SK-N-SH (cell line): ENCODE data around the gene PODXL. TPM values are rescaled to one million over a fixed set of nuclear protein-coding genes. Genes with fewer than 3 reads are reported as not detected.
"Not testable (repeated sequence)": the region's sequence is repeated elsewhere in the genome, so short reads cannot be mapped to it uniquely, and the experiment has no call there.

ENCODE experiments used
- CTCF ChIA-PET: fragments of 300-600, 350-600 bp; formaldehyde crosslinking; extraction: SDS; loops from one replicate; lab custom pipeline; 2021; lab: Yijun Ruan, JAX
- POLR2A ChIA-PET: fragments of 350-600 bp; sonication (Branson Sonifier 250); formaldehyde crosslinking; extraction: SDS; loops from one replicate; lab custom pipeline; 2020; ENCODE audit warnings: antibody characterized with exemption, inconsistent platforms; lab: Yijun Ruan, JAX
- DNase-seq: peaks from one replicate; pipeline ENCODE4 v3.0.0; 2012
- H2AFZ ChIP-seq: fragments of 200-600 bp; sonication (generic); 2 replicates; pipeline ENCODE4 v1.8.1; 2016; ENCODE audit warnings: antibody characterized with exemption, mild to moderate bottlenecking, low read depth
- H3F3A ChIP-seq: fragments of 200-600 bp; sonication (generic); replicated peaks from 2 replicates; pipeline ENCODE3; 2016; ENCODE audit warnings: antibody characterized with exemption, mild to moderate bottlenecking; ENCODE audit not compliant: insufficient read depth
- H3K27ac ChIP-seq, 2 experiments: fragments of 200-500 bp in 1 of 2; fragments of 200-600 bp in 1 of 2; sonication (Bioruptor generic) in 1 of 2; sonication (generic), shearing (Covaris generic) in 1 of 2; 2 replicates each; pipeline versions ENCODE4 v1.5.1 to v1.6.1; 2014 to 2016; ENCODE audit warnings: low read depth in 2 of 2, inconsistent platforms in 1 of 2, low read length in 1 of 2, mild to moderate bottlenecking in 1 of 2, mixed read lengths in 1 of 2
- H3K27me3 ChIP-seq: fragments of 200-600 bp; sonication (generic), shearing (Covaris generic); 2 replicates; pipeline ENCODE4 v1.6.1; 2016; ENCODE audit warnings: mixed run types; ENCODE audit not compliant: insufficient read depth
- H3K36me3 ChIP-seq, 2 experiments: fragments of 200-500 bp in 1 of 2; fragments of 200-600 bp in 1 of 2; sonication (Bioruptor generic) in 1 of 2; sonication (generic) in 1 of 2; replicated peaks in 1 of 2; 2 replicates each; pipeline versions ENCODE3 to v1.5.1; 2014 to 2016; ENCODE audit warnings: low read length in 1 of 2, mild to moderate bottlenecking in 1 of 2; ENCODE audit not compliant: insufficient read depth in 2 of 2, control insufficient read depth in 1 of 2
- H3K4me1 ChIP-seq, 2 experiments: fragments of 200-500 bp in 1 of 2; fragments of 200-600 bp in 1 of 2; sonication (Bioruptor generic) in 1 of 2; sonication (generic), shearing (Covaris generic) in 1 of 2; 2 replicates each; pipeline versions ENCODE4 v1.5.1 to v1.6.1; 2014 to 2016; ENCODE audit warnings: low read depth in 1 of 2, low read length in 1 of 2, mixed run types in 1 of 2; ENCODE audit not compliant: insufficient read depth in 2 of 2, control insufficient read depth in 1 of 2
- H3K4me2 ChIP-seq: fragments of 200-600 bp; sonication (generic), shearing (Covaris generic); 2 replicates; pipeline ENCODE4 v1.6.1; 2017; ENCODE audit warnings: mixed run types
- H3K4me3 ChIP-seq, 2 experiments: fragments of 200-500 bp in 1 of 2; fragments of 200-600 bp in 1 of 2; sonication (Bioruptor generic) in 1 of 2; sonication (generic), shearing (Covaris generic) in 1 of 2; 2 replicates each; pipeline versions ENCODE4 v1.5.1 to v1.8.1; 2014 to 2016; ENCODE audit warnings: low read depth in 2 of 2, inconsistent platforms in 1 of 2, low read length in 1 of 2, mild to moderate bottlenecking in 1 of 2, mixed read lengths in 1 of 2, moderate library complexity in 1 of 2
- H3K79me2 ChIP-seq: fragments of 200-600 bp; sonication (generic); 2 replicates; pipeline ENCODE4 v1.8.1; 2017; ENCODE audit warnings: mild to moderate bottlenecking; ENCODE audit not compliant: insufficient read depth
- H3K9ac ChIP-seq: fragments of 200-600 bp; sonication (generic); 2 replicates; pipeline ENCODE4 v1.6.1; 2017; ENCODE audit warnings: mixed run types
- H3K9me2 ChIP-seq: fragments of 200-600 bp; sonication (generic); 2 replicates; pipeline ENCODE4 v1.6.1; 2017; ENCODE audit warnings: mixed run types
- H3K9me3 ChIP-seq: fragments of 200-600 bp; sonication (generic); 2 replicates; pipeline ENCODE4 v1.6.1; 2017; ENCODE audit warnings: mixed run types, mild to moderate bottlenecking, moderate library complexity
- H4K20me1 ChIP-seq: fragments of 200-600 bp; sonication (generic); 2 replicates; pipeline ENCODE4 v1.6.1; 2017; ENCODE audit warnings: mild to moderate bottlenecking, mixed run types; ENCODE audit not compliant: insufficient read depth
- CHD2 ChIP-seq: fragments of 150-350 bp; IDR thresholded peaks from 2 replicates; pipeline ENCODE4 v1.6.1; 2018; ENCODE audit warnings: low read length; ENCODE audit not compliant: partially characterized antibody
- EP300 ChIP-seq, 2 experiments: IDR thresholded peaks; 2 replicates each; pipeline versions ENCODE4 v1.4.0 to v1.6.1; 2012; ENCODE audit warnings: borderline replicate concordance in 1 of 2, low read depth in 1 of 2, low read length in 1 of 2
- FOXM1 ChIP-seq: IDR thresholded peaks from 2 replicates; pipeline ENCODE4 v1.4.0; 2012; ENCODE audit warnings: low read depth, mild to moderate bottlenecking
- GABPA ChIP-seq: IDR thresholded peaks from 2 replicates; pipeline ENCODE4 v1.4.0; 2012; ENCODE audit warnings: low read depth, mild to moderate bottlenecking
- GATA2 ChIP-seq: sonication (generic); formaldehyde crosslinking; IDR thresholded peaks from 2 replicates; pipeline ENCODE4 v1.5.0; 2020; ENCODE audit warnings: mild to moderate bottlenecking, missing genetic modification reagents
- MEF2A ChIP-seq: IDR thresholded peaks from 2 replicates; pipeline ENCODE4 v1.4.0; 2012; ENCODE audit warnings: low read depth, borderline replicate concordance
- MXI1 ChIP-seq: IDR thresholded peaks from 2 replicates; pipeline ENCODE4 v1.6.1; 2012; ENCODE audit warnings: mild to moderate bottlenecking, low read depth, low read length, improper control_type of control experiment
- NFIC ChIP-seq: IDR thresholded peaks from 2 replicates; pipeline ENCODE4 v1.4.0; 2012; ENCODE audit warnings: borderline replicate concordance
- RAD21 ChIP-seq: IDR thresholded peaks from 2 replicates; pipeline ENCODE4 v1.6.1; 2012; ENCODE audit warnings: mild to moderate bottlenecking, low read length
- RCOR1 ChIP-seq: fragments of 150-350 bp; IDR thresholded peaks from 2 replicates; pipeline ENCODE4 v1.6.1; 2017; ENCODE audit warnings: antibody characterized with exemption, low read length
- RFX5 ChIP-seq: IDR thresholded peaks from 2 replicates; pipeline ENCODE4 v1.6.1; 2012; ENCODE audit warnings: mild to moderate bottlenecking, improper control_type of control experiment, low read length
- SIN3A ChIP-seq: IDR thresholded peaks from 2 replicates; pipeline ENCODE4 v1.6.1; 2012; ENCODE audit warnings: low read depth, mild to moderate bottlenecking, low read length, moderate library complexity, borderline replicate concordance
- TEAD4 ChIP-seq: IDR thresholded peaks from 2 replicates; pipeline ENCODE4 v1.4.0; 2012; ENCODE audit warnings: mild to moderate bottlenecking, borderline replicate concordance; ENCODE audit not compliant: insufficient read depth
- WGBS: methylation state at CpG from one replicate; pipeline ENCODE4 v1.1.6; 2017; ENCODE audit warnings: low lambda C conversion rate; 5-methylcytosine and 5-hydroxymethylcytosine counted together
- polyA plus RNA-seq, 3 experiments: library from polyadenylated mRNA; depleted of rRNA; stranded (reverse); fragments of >200 nt; gene quantifications; 2 replicates each; pipeline ENCODE4 v1.2.3, GENCODE V29; 2012
- TF ChIP-seq, protein P1 (sequence below): IDR thresholded peaks from 2 replicates; pipeline ENCODE4 v1.4.0; 2012; ENCODE audit warnings: low read depth, borderline replicate concordance
- TF ChIP-seq, protein P2 (sequence below): fragments of 200-600 bp; sonication (generic); IDR thresholded peaks from 2 replicates; pipeline ENCODE4 v1.6.1; 2017; ENCODE audit warnings: antibody characterized with exemption, mild to moderate bottlenecking, moderate library complexity

Gene PODXL
- polyA plus RNA-seq, 1 of the 3 experiments (the other 2 are of a cell fraction): 76.1 TPM

DNA sequence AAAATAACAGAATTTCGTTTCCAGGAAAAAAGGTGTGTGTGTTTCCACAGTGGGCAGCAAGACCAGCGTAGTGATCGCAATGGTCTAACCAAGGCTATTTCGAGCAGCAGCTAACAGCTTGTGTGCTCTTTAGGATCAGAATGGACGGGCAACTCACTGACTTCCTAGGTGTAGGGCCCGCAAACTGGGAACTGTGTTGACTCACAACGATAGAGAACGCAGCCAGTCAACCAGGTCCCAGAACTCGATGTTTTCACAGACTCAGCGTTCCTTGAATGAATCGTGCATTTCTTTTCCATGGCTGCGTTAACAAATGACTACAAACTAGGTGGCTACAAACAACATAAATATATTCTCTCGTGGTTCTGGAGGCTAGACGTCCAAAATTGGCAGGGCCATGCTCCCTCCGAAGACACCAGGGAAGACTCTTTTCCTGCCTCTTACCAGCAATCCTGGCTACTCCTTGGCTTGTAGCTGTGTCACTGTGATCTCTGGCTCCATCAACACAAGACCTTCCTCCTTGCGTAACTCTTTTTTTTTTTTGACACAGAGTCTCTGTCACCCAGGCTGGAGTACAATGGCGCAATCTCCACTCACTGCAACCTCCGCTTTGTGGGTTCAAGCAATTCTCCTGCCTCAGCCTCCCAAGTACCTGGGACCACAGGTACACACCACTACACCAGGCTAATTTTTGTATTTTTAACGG, 39.1 kb downstream of the PODXL start:
- no peaks in the 10 kb centered on the region for H3K9me3 ChIP-seq
- H3K36me3 ChIP-seq: peaks cover 0 to 19% of the 10 kb centered on the region in 2 experiments
- no peak for DNase-seq
- WGBS: 90% methylated on average over 19 of the region's 19 CpGs
- no peak overlapping the region for H3K27ac ChIP-seq
- no peak overlapping the region for H3K4me2 ChIP-seq
- no peak overlapping the region for H2AFZ ChIP-seq
- no peaks in the 10 kb centered on the region for H3K27me3 ChIP-seq
- ChIA-PET CTCF (interaction anchor here (1.5 kb wide), 1 partner anchor 621 kb away, joined by 3 read pairs; no protein-coding TSS in a partner anchor), POLR2A (no interaction called here)
- H3K4me3 ChIP-seq: no peak overlapping the region
- H3K4me1 ChIP-seq: peaks cover 4 to 10% of the 10 kb centered on the region in 2 experiments; a peak in 2 of 4 replicates
- H3F3A ChIP-seq: peaks cover 57% of the 10 kb centered on the region
- peaks cover 100% of the 10 kb centered on the region for H3K79me2 ChIP-seq
- no peaks in the 10 kb centered on the region for H3K9me2 ChIP-seq
- H4K20me1 ChIP-seq: peaks cover 99% of the 10 kb centered on the region
- no peak for TF ChIP-seq GABPA
- TF ChIP-seq MEF2A: no peak
- no peak for TF ChIP-seq FOXM1
- TF ChIP-seq CHD2: no peak
- TF ChIP-seq RCOR1: no peak
- no peak overlapping the region for H3K9ac ChIP-seq

DNA sequence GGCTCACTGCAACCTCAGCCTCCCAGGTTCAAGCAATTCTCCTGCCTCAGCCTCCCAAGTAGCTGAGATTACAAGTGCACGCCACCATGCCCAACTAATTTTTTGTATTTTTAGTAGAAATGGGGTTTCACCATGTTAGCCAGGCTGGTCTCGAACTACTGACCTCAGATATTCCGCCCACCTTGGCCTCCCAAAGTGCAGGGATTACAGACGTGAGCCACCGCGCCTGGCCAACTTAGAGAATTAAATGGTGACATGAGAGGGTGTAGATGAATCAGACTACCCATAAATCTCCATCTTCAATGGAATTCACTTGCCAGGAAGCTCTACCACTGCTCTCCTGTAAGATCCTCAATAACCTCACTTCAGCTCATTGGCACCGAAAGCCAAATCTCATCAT, 41.0 kb downstream of the PODXL start:
- H3K9me2 ChIP-seq, H2AFZ ChIP-seq, H3K27me3 ChIP-seq, DNase-seq, H3K4me3 ChIP-seq, POLR2A ChIA-PET, H3K4me2 ChIP-seq, H3K9ac ChIP-seq, H3K9me3 ChIP-seq, H3K4me1 ChIP-seq: not testable (repeated sequence)
- CTCF ChIA-PET: interaction anchor here (0.9 to 6.3 kb wide), 9 partner anchors 8 to 618 kb away, joined by 4 to 95 read pairs (median 6); partner anchors contain the start of gene PODXL
- Histone ChIP-seq H3K36me3 (peaks cover 0 to 29% of the 10 kb centered on the region in 2 experiments), H4K20me1 (peaks cover 99% of the 10 kb centered on the region), H3F3A (peaks cover 70% of the 10 kb centered on the region), H3K79me2 (peaks cover 100% of the 10 kb centered on the region), H3K27ac (peak overlapping the region in 1 of 2 experiments; percentile 41; a peak in 2 of 4 replicates)
- 95% methylated on average over 7 of the region's 7 CpGs for WGBS

DNA sequence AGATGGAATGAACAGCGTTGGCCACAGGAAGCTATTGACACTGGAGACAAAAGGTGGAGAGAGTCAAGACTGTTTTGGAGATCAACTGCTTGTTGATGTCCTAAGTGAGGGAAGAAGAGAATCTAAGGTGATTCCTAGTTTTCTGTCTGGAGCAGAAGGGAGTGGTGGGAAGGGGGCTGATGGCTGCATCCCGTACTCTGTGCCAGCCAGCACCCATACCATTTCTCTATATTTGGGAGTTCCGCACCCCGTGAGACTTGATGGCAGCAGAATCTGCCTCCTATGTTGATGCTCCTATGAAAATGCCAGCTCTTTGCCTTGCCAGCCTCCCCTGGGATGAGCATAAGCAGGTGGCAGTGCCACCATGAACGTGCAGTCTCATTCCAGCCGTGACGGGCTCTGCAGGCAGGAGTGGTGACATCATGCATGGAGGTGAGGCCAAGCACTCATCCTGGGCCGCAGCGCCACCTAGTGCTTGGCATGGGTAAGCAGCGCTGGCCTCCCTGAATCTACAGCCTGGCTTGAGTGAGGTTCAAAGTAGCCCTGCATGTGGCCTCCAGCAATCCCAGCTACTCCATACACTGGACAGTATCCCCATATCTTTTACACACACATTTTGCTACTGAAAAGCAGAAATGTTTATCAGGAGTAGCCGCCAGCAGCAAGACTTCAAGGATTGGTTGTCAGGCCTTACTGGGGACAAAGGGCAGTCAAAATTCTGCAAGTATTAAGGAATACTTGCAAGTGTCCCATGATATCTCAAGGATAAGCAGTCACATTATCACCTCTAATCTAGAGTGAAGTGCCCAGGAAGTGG, 43.0 kb downstream of the PODXL start:
- H4K20me1 ChIP-seq: peaks cover 95% of the 10 kb centered on the region
- H3K4me1 ChIP-seq: peaks cover 4 to 7% of the 10 kb centered on the region in 2 experiments; a peak in 2 of 4 replicates
- DNase-seq: peak; percentile 92
- WGBS: 41% methylated on average over 11 of the region's 11 CpGs
- H2AFZ ChIP-seq: no peak overlapping the region
- H3K27ac ChIP-seq: peak overlapping the region; percentile 2 to 41; a peak in 2 of 4 replicates
- H3F3A ChIP-seq: peaks cover 71% of the 10 kb centered on the region
- CTCF ChIA-PET: interaction anchor here (0.6 to 15.5 kb wide), 48 partner anchors 9 to 616 kb away, joined by 3 to 291 read pairs (median 4); partner anchors contain the start of gene PODXL
- H3K4me2 ChIP-seq: no peak overlapping the region
- H3K36me3 ChIP-seq: peaks cover 10 to 34% of the 10 kb centered on the region in 2 experiments
- H3K9ac ChIP-seq: no peak overlapping the region
- no peaks in the 10 kb centered on the region for H3K27me3 ChIP-seq
- POLR2A ChIA-PET: interaction anchor here (0.7 kb wide), 1 partner anchor 443 kb away, joined by 3 read pairs; no protein-coding TSS in a partner anchor
- peaks cover 98% of the 10 kb centered on the region for H3K79me2 ChIP-seq
- H3K9me3 ChIP-seq: no peaks in the 10 kb centered on the region
- H3K9me2 ChIP-seq: no peaks in the 10 kb centered on the region
- peak overlapping the region in 1 of 2 experiments; percentile 21; a peak in 2 of 4 replicates for H3K4me3 ChIP-seq
- 0 out of 2 replicates have a peak, but pooled peaks have one; percentile 68 for TF ChIP-seq MXI1
- no peak for TF ChIP-seq TEAD4
- TF ChIP-seq, protein P1, sequence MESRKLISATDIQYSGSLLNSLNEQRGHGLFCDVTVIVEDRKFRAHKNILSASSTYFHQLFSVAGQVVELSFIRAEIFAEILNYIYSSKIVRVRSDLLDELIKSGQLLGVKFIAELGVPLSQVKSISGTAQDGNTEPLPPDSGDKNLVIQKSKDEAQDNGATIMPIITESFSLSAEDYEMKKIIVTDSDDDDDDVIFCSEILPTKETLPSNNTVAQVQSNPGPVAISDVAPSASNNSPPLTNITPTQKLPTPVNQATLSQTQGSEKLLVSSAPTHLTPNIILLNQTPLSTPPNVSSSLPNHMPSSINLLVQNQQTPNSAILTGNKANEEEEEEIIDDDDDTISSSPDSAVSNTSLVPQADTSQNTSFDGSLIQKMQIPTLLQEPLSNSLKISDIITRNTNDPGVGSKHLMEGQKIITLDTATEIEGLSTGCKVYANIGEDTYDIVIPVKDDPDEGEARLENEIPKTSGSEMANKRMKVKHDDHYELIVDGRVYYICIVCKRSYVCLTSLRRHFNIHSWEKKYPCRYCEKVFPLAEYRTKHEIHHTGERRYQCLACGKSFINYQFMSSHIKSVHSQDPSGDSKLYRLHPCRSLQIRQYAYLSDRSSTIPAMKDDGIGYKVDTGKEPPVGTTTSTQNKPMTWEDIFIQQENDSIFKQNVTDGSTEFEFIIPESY: no peak
- peak; percentile 5; the same call in 1 of the 2 replicates for TF ChIP-seq SIN3A
- no peak for TF ChIP-seq GATA2 (CRISPR knock-in tag)
- TF ChIP-seq RFX5: no peak
- no peak for TF ChIP-seq NFIC
- no peak for TF ChIP-seq EP300 (IDR thresholded peaks at IDR 0.05; ENCODE audit: borderline replicate concordance in 1 of 2, low read depth in 1 of 2, low read length in 1 of 2)
- peak; percentile 89 for TF ChIP-seq RAD21
- TF ChIP-seq CHD2: peak; percentile 63
- TF ChIP-seq, protein P2, sequence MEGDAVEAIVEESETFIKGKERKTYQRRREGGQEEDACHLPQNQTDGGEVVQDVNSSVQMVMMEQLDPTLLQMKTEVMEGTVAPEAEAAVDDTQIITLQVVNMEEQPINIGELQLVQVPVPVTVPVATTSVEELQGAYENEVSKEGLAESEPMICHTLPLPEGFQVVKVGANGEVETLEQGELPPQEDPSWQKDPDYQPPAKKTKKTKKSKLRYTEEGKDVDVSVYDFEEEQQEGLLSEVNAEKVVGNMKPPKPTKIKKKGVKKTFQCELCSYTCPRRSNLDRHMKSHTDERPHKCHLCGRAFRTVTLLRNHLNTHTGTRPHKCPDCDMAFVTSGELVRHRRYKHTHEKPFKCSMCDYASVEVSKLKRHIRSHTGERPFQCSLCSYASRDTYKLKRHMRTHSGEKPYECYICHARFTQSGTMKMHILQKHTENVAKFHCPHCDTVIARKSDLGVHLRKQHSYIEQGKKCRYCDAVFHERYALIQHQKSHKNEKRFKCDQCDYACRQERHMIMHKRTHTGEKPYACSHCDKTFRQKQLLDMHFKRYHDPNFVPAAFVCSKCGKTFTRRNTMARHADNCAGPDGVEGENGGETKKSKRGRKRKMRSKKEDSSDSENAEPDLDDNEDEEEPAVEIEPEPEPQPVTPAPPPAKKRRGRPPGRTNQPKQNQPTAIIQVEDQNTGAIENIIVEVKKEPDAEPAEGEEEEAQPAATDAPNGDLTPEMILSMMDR: peak; percentile 100
